Measurements from ENCODE around the gene GPANK1. TPM values are rescaled to one million over a fixed set of nuclear protein-coding genes. Genes with fewer than 3 reads are reported as not detected.

The GPANK1 gene
- total and polyA plus RNA-seq, 2 of the 13 experiments (the other 11 are each of a cell fraction or from before 2014, with no cell fraction given): 15.4 to 22.8 TPM

DNA sequence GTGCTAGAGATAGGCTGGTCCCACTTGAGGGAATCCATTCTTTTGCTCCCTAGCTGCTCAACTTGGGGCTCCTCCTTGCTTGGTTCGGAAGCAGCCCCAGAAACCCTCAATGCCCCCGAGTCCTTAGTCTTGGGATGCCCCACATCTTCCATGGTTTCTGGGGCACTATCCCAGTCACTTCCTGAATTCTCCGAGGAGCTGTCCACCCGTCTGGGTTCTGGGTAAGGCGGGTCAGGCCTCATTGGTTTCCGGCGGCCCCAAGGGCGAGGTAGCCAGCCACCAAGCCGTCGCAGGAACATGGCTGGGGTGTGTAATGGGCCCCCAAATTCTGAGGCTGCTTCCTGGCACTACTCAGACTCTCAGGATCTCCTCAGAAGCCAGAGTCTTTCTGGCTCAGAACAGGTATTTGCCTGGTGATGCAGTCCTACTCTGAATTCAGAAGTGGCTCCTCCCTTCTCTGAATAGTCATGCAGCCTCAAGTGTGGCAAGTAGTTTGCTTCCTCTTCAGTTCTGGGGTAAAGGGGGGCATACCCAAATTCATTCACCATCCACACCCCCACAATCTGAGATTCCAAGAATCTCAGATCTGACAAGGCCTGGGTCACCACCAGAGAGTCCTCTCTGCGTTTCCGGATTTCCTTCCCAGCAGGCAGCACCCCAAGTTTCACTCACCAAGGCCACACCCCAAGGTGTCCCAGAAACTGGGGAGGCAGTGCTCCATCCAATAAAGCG, 5.0 kb downstream of the GPANK1 start (continued):
- TF ChIP-seq, protein P1, sequence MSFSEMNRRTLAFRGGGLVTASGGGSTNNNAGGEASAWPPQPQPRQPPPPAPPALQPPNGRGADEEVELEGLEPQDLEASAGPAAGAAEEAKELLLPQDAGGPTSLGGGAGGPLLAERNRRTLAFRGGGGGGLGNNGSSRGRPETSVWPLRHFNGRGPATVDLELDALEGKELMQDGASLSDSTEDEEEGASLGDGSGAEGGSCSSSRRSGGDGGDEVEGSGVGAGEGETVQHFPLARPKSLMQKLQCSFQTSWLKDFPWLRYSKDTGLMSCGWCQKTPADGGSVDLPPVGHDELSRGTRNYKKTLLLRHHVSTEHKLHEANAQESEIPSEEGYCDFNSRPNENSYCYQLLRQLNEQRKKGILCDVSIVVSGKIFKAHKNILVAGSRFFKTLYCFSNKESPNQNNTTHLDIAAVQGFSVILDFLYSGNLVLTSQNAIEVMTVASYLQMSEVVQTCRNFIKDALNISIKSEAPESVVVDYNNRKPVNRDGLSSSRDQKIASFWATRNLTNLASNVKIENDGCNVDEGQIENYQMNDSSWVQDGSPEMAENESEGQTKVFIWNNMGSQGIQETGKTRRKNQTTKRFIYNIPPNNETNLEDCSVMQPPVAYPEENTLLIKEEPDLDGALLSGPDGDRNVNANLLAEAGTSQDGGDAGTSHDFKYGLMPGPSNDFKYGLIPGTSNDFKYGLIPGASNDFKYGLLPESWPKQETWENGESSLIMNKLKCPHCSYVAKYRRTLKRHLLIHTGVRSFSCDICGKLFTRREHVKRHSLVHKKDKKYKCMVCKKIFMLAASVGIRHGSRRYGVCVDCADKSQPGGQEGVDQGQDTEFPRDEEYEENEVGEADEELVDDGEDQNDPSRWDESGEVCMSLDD (CRISPR knock-in tag; IDR thresholded peaks at IDR 0.05; ENCODE audit: borderline replicate concordance): 0 out of 2 replicates have a peak, but pooled peaks have one; percentile 17
- no peak for TF ChIP-seq ZHX2 (IDR thresholded peaks at IDR 0.05; ENCODE audit: low read depth)
- TF ChIP-seq ZHX2 (CRISPR knock-in tag; IDR thresholded peaks at IDR 0.05; ENCODE audit: borderline replicate concordance): no peak
- no peak for TF ChIP-seq ZFP36L1 (CRISPR knock-in tag; IDR thresholded peaks at IDR 0.05)
- TF ChIP-seq, protein P2, sequence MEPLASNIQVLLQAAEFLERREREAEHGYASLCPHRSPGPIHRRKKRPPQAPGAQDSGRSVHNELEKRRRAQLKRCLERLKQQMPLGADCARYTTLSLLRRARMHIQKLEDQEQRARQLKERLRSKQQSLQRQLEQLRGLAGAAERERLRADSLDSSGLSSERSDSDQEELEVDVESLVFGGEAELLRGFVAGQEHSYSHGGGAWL (CRISPR knock-in tag; IDR thresholded peaks at IDR 0.05): 0 out of 2 replicates have a peak, but pooled peaks have one; percentile 18
- no peak for TF ChIP-seq ZNF782 (CRISPR knock-in tag; IDR thresholded peaks at IDR 0.05; ENCODE audit: borderline replicate concordance)
- no peak for TF ChIP-seq HNF4G (IDR thresholded peaks at IDR 0.05; ENCODE audit: borderline replicate concordance, low read depth, low read length)
- TF ChIP-seq HNF4G (CRISPR knock-in tag; IDR thresholded peaks at IDR 0.05; ENCODE audit: borderline replicate concordance, low read depth): no peak
- TF ChIP-seq ZNF512B (CRISPR knock-in tag; IDR thresholded peaks at IDR 0.05; ENCODE audit: borderline replicate concordance): no peak
- TF ChIP-seq HNRNPLL (IDR thresholded peaks at IDR 0.05; ENCODE audit: low read depth, low read length, poor library complexity, severe bottlenecking): no peak
- TF ChIP-seq, protein P3, sequence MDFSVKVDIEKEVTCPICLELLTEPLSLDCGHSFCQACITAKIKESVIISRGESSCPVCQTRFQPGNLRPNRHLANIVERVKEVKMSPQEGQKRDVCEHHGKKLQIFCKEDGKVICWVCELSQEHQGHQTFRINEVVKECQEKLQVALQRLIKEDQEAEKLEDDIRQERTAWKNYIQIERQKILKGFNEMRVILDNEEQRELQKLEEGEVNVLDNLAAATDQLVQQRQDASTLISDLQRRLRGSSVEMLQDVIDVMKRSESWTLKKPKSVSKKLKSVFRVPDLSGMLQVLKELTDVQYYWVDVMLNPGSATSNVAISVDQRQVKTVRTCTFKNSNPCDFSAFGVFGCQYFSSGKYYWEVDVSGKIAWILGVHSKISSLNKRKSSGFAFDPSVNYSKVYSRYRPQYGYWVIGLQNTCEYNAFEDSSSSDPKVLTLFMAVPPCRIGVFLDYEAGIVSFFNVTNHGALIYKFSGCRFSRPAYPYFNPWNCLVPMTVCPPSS (IDR thresholded peaks at IDR 0.05): no peak
- TF ChIP-seq ZBTB21 (CRISPR knock-in tag; IDR thresholded peaks at IDR 0.05): no peak
- TF ChIP-seq JUN (CRISPR knock-in tag; IDR thresholded peaks at IDR 0.05): no peak
- 0 out of 2 replicates have a peak, but pooled peaks have one; percentile 33 for TF ChIP-seq ZNF232 (CRISPR knock-in tag; IDR thresholded peaks at IDR 0.05; ENCODE audit: borderline replicate concordance)
- no peak for TF ChIP-seq KDM2A (CRISPR knock-in tag; IDR thresholded peaks at IDR 0.05; ENCODE audit: borderline replicate concordance, low read depth)

Measured in HepG2 (cell line).